CD4-positive, alpha-beta T cell treated with Interferon gamma for 1 hour (primary cell): Measurements from ENCODE around the gene UBE2V1.

Experiments used
- DNase-seq: peaks from one replicate; pipeline ENCODE4 v3.0.0-alpha.2; 2020

UBE2V1 gene

GRCh38 chr20:50042370-50043313, 70.3 kb downstream of the UBE2V1 start:
- no peak for DNase-seq

- peak; percentile 45 for DNase-seq
Observed at GRCh38 chr20:50041246-50041873, 71.6 kb downstream of the UBE2V1 start.

- DNase-seq, result no peak
Observed at GRCh38 chr20:50040432-50041245, 72.3 kb downstream of the UBE2V1 start.

- DNase-seq, result no peak
Observed at GRCh38 chr20:50039706-50040431, 73.1 kb downstream of the UBE2V1 start.

- DNase-seq, result no peak
Observed at GRCh38 chr20:50038574-50038991, 74.4 kb downstream of the UBE2V1 start.

- no peak for DNase-seq
Observed at GRCh38 chr20:50038169-50038568, 74.8 kb downstream of the UBE2V1 start.

GRCh38 chr20:50037575-50037974, 75.4 kb downstream of the UBE2V1 start:
- DNase-seq, result no peak

GRCh38 chr20:50037123-50037522, 75.8 kb downstream of the UBE2V1 start:
- DNase-seq, result no peak

GRCh38 chr20:50036703-50037102, 76.2 kb downstream of the UBE2V1 start:
- no peak for DNase-seq

GRCh38 chr20:50034567-50035180, 78.3 kb downstream of the UBE2V1 start:
- no peak for DNase-seq

GRCh38 chr20:50032955-50033666, 79.8 kb downstream of the UBE2V1 start:
- no peak for DNase-seq
